H9 (cell line): ENCODE data around the gene CYB561D1. TPM values are rescaled to one million over a fixed set of nuclear protein-coding genes. Genes with fewer than 3 reads are reported as not detected.

Experiments
- DNase-seq: peaks from one replicate; pipeline ENCODE4 v3.0.0-alpha.2; 2017
- H2AFZ ChIP-seq: one replicate; pipeline ENCODE4 v1.6.1; 2013; ENCODE audit warnings: mild to moderate bottlenecking, low read length, control low read depth, moderate library complexity
- H2AK5ac ChIP-seq: 2 replicates; pipeline ENCODE4 v1.6.1; 2013; ENCODE audit warnings: low read length, control low read depth, mixed read lengths; ENCODE audit not compliant: insufficient read length
- H2BK120ac ChIP-seq: one replicate; pipeline ENCODE4 v1.6.1; 2013; ENCODE audit warnings: low read depth, mild to moderate bottlenecking, low read length, control low read depth, inconsistent platforms; ENCODE audit not compliant: poor library complexity, severe bottlenecking
- H2BK12ac ChIP-seq: 2 replicates; pipeline ENCODE4 v1.6.1; 2013; ENCODE audit warnings: low read length, control low read depth, mixed read lengths, low read depth; ENCODE audit not compliant: insufficient read length
- H2BK15ac ChIP-seq: 2 replicates; pipeline ENCODE4 v1.6.1; 2013; ENCODE audit warnings: low read depth, low read length, control low read depth
- H2BK20ac ChIP-seq: one replicate; pipeline ENCODE4 v1.6.1; 2013; ENCODE audit warnings: low read depth, mild to moderate bottlenecking, low read length, control low read depth, inconsistent platforms; ENCODE audit not compliant: poor library complexity, severe bottlenecking
- H2BK5ac ChIP-seq: 2 replicates; pipeline ENCODE4 v1.6.1; 2013; ENCODE audit warnings: low read length, control low read depth, mixed read lengths; ENCODE audit not compliant: insufficient read length
- H3K14ac ChIP-seq: 2 replicates; pipeline ENCODE4 v1.6.1; 2013; ENCODE audit warnings: low read length, control low read depth; ENCODE audit not compliant: insufficient read depth
- H3K18ac ChIP-seq: 2 replicates; pipeline ENCODE4 v1.6.1; 2013; ENCODE audit warnings: low read depth, mild to moderate bottlenecking, mixed read lengths, low read length, control low read depth; ENCODE audit not compliant: insufficient read length
- H3K23ac ChIP-seq: 2 replicates; pipeline ENCODE4 v1.6.1; 2013; ENCODE audit warnings: low read length, control low read depth, mixed read lengths, low read depth; ENCODE audit not compliant: insufficient read length
- H3K23me2 ChIP-seq: 2 replicates; pipeline ENCODE4 v1.6.1; 2013; ENCODE audit warnings: low read depth, mild to moderate bottlenecking, mixed read lengths, low read length, control low read depth; ENCODE audit not compliant: insufficient read length, poor library complexity, severe bottlenecking
- H3K27ac ChIP-seq: 2 replicates; pipeline ENCODE4 v1.5.1; 2013; ENCODE audit warnings: low read length, control low read depth, mixed read lengths, low read depth; ENCODE audit not compliant: insufficient read length
- H3K27me3 ChIP-seq: 2 replicates; pipeline ENCODE4 v1.6.1; 2013; ENCODE audit warnings: low read length, control low read depth, inconsistent platforms; ENCODE audit not compliant: insufficient read depth
- H3K4ac ChIP-seq: 2 replicates; pipeline ENCODE4 v1.6.1; 2013; ENCODE audit warnings: low read depth, mild to moderate bottlenecking, control low read depth, inconsistent platforms, low read length, moderate library complexity
- H3K4me1 ChIP-seq: 2 replicates; pipeline ENCODE4 v1.6.1; 2013; ENCODE audit warnings: low read length, control low read depth, inconsistent platforms; ENCODE audit not compliant: insufficient read depth
- H3K4me2 ChIP-seq: 2 replicates; pipeline ENCODE4 v1.6.1; 2013; ENCODE audit warnings: low read length, control low read depth, mixed read lengths; ENCODE audit not compliant: insufficient read length, insufficient read depth
- H3K56ac ChIP-seq: 2 replicates; pipeline ENCODE4 v1.6.1; 2013; ENCODE audit warnings: low read depth, mild to moderate bottlenecking, mixed read lengths, low read length, control low read depth; ENCODE audit not compliant: insufficient read length
- H3K79me1 ChIP-seq: 2 replicates; pipeline ENCODE4 v1.6.1; 2013; ENCODE audit warnings: low read depth, mild to moderate bottlenecking, moderate library complexity, low read length, control low read depth, inconsistent platforms; ENCODE audit not compliant: insufficient read depth, poor library complexity, severe bottlenecking
- H3K79me2 ChIP-seq: 2 replicates; pipeline ENCODE4 v1.6.1; 2013; ENCODE audit warnings: low read length, control low read depth, inconsistent platforms; ENCODE audit not compliant: insufficient read depth
- H3K9ac ChIP-seq: 2 replicates; pipeline ENCODE4 v1.6.1; 2013; ENCODE audit warnings: low read length, control low read depth, mixed read lengths; ENCODE audit not compliant: insufficient read length; ENCODE audit errors: extremely low read depth
- H3K9me3 ChIP-seq: one replicate; pipeline ENCODE4 v1.6.1; 2013; ENCODE audit warnings: low read depth, low read length, inconsistent platforms; ENCODE audit not compliant: control insufficient read depth
- H3T11ph ChIP-seq: one replicate; pipeline ENCODE4 v1.6.1; 2013; ENCODE audit warnings: mild to moderate bottlenecking, low read length, control low read depth, inconsistent platforms
- H4K20me1 ChIP-seq: one replicate; pipeline ENCODE4 v1.6.1; 2013; ENCODE audit not compliant: control insufficient read depth, insufficient read length, insufficient read depth
- H4K5ac ChIP-seq: 2 replicates; pipeline ENCODE4 v1.6.1; 2013; ENCODE audit warnings: low read depth, mild to moderate bottlenecking, mixed read lengths, low read length, control low read depth; ENCODE audit not compliant: insufficient read length
- H4K8ac ChIP-seq: replicated peaks from 2 replicates; pipeline ENCODE4 v1.6.1; 2013; ENCODE audit warnings: low read length, control low read depth, mixed read lengths, low read depth; ENCODE audit not compliant: insufficient read length
- H4K91ac ChIP-seq: 2 replicates; pipeline ENCODE4 v1.6.1; 2013; ENCODE audit warnings: low read depth, mild to moderate bottlenecking, moderate library complexity, mixed read lengths, low read length, control low read depth; ENCODE audit not compliant: insufficient read length
- H3K27ac Mint-ChIP-seq, 3 experiments: 2 replicates in 2 of 3; 3 replicates in 1 of 3; pipeline ENCODE4 v1.8.0; 2020 to 2021; ENCODE audit warnings: mixed read lengths in 3 of 3, mild to moderate bottlenecking in 1 of 3, moderate library complexity in 1 of 3
- H3K27me3 Mint-ChIP-seq: 2 replicates; pipeline ENCODE4 v1.8.0; 2021; ENCODE audit warnings: low read depth, mild to moderate bottlenecking, moderate library complexity, mixed read lengths
- H3K36me3 Mint-ChIP-seq, 3 experiments: 2 replicates in 2 of 3; 3 replicates in 1 of 3; pipeline ENCODE4 v1.8.0; 2020 to 2021; ENCODE audit warnings: low read depth in 3 of 3, mixed read lengths in 3 of 3; ENCODE audit not compliant: insufficient read depth in 1 of 3
- H3K4me1 Mint-ChIP-seq, 2 experiments: 2 replicates each; pipeline ENCODE4 v1.8.0; 2020; ENCODE audit warnings: mixed read lengths in 2 of 2
- H3K4me3 Mint-ChIP-seq, 2 experiments: 2 replicates in 1 of 2; 3 replicates in 1 of 2; pipeline ENCODE4 v1.8.0; 2020 to 2021; ENCODE audit warnings: mild to moderate bottlenecking in 2 of 2, mixed read lengths in 2 of 2, moderate library complexity in 1 of 2
- H3K9me3 Mint-ChIP-seq, 2 experiments: 2 replicates in 1 of 2; 3 replicates in 1 of 2; pipeline ENCODE4 v1.8.0; 2020; ENCODE audit warnings: mild to moderate bottlenecking in 2 of 2, mixed read lengths in 2 of 2, moderate library complexity in 1 of 2
- CTCF ChIP-seq: fragments of 200-600 bp; sonication (generic); conservative IDR thresholded peaks from 3 replicates; pipeline ENCODE4 v1.8.0; 2021; ENCODE audit warnings: antibody characterized with exemption, mild to moderate bottlenecking
- WGBS: extraction: QIAGEN DNeasy Blood & Tissue Kit; methylation state at CpG from one replicate; pipeline ENCODE4 v1.1.7; 2013; ENCODE audit warnings: missing lambda C conversion rate, low lambda C conversion rate, mixed read lengths; ENCODE audit not compliant: insufficient read length; ENCODE audit errors: extremely low coverage; 5-methylcytosine and 5-hydroxymethylcytosine counted together
- total RNA-seq: library from RNA; stranded (reverse); gene quantifications from 2 replicates; pipeline ENCODE4 v1.2.1, GENCODE V29; 2021

The CYB561D1 gene
- total RNA-seq, 1 experiment from 2014 or later, result 6.5 TPM

- peaks cover 15% of the 10 kb centered on the region in 2 experiments for H3K4me1 Mint-ChIP-seq
- no peak overlapping the region for H2BK120ac ChIP-seq
- H3K27me3 ChIP-seq, result 0 out of 2 replicates have a peak, but pooled peaks cover 2% of the 10 kb centered on the region
- H3T11ph ChIP-seq, result no peak overlapping the region
- no peak overlapping the region for H3K27ac Mint-ChIP-seq
- no peak overlapping the region for H3K14ac ChIP-seq
- no peak overlapping the region for H2AFZ ChIP-seq
- H2AK5ac ChIP-seq, result no peak overlapping the region
- no peaks in the 10 kb centered on the region for H3K4me1 ChIP-seq
- H3K9me3 Mint-ChIP-seq, result no peaks in the 10 kb centered on the region; a peak in 1 of 5 replicates
- no peak overlapping the region for H4K5ac ChIP-seq
- H4K20me1 ChIP-seq, result no peaks in the 10 kb centered on the region
- H3K27me3 Mint-ChIP-seq, result peaks cover 45% of the 10 kb centered on the region
- peak; percentile 20; the same call in 2 of the 3 replicates for TF ChIP-seq CTCF
- H4K8ac ChIP-seq, result no peak overlapping the region
- H2BK12ac ChIP-seq, result no peak overlapping the region
- H3K79me2 ChIP-seq, result no peaks in the 10 kb centered on the region
- H4K91ac ChIP-seq, result no peak overlapping the region
- H2BK5ac ChIP-seq, result no peak overlapping the region
- no peak overlapping the region for H3K4ac ChIP-seq
- no CpG with 5 or more reads among the region's 7 CpGs for WGBS
- H3K4me3 Mint-ChIP-seq, result peak overlapping the region in 1 of 2 experiments; percentile 2; a peak in 1 of 5 replicates
- no peak overlapping the region for H3K56ac ChIP-seq
- peaks cover 6% of the 10 kb centered on the region for H3K23me2 ChIP-seq
- no peak overlapping the region for H3K9ac ChIP-seq
- no peak overlapping the region for H3K27ac ChIP-seq
- H3K36me3 Mint-ChIP-seq, result no peaks in the 10 kb centered on the region; a peak in 1 of 7 replicates
- H2BK20ac ChIP-seq, result no peak overlapping the region
- H3K18ac ChIP-seq, result no peak overlapping the region
- no peaks in the 10 kb centered on the region for H3K79me1 ChIP-seq
- H3K9me3 ChIP-seq, result no peaks in the 10 kb centered on the region
- H3K4me2 ChIP-seq, result no peak overlapping the region
- H3K23ac ChIP-seq, result no peak overlapping the region
- DNase-seq, result peak; percentile 67
- H2BK15ac ChIP-seq, result no peak overlapping the region
These were observed 15.1 kb upstream of the CYB561D1 start for GRCh38 chr1:109478806-109479205.
